Endometrial microvascular endothelial cells (primary cell): ENCODE data around the gene GLI3. TPM values are rescaled to one million over a fixed set of nuclear protein-coding genes. Genes with fewer than 3 reads are reported as not detected.

Source experiments
- in situ Hi-C: cut with HindIII; loops from 2 replicates; pipeline ENCODE4 v1.10.0; 2017; ENCODE audit warnings: low sequenced_read_pairs, low pct_unique_long_range_greater_than_20kb; ENCODE audit errors: inconsistent ontology term
- total RNA-seq: library from RNA; depleted of rRNA; stranded (reverse); fragments of >200 nt; gene quantifications from one replicate; pipeline ENCODE4 v1.2.3, GENCODE V29; 2015; ENCODE audit errors: inconsistent ontology term

Gene GLI3
- total RNA-seq, 1 donor from 2014 or later, result 3.3 TPM

GRCh38 chr7:42159130-42159529, 77.9 kb downstream of the GLI3 start:
- in situ Hi-C loops, result no loop called here

- in situ Hi-C loops, result no loop called here
Measured at GRCh38 chr7:42156967-42157721, 79.9 kb downstream of the GLI3 start.

DNA sequence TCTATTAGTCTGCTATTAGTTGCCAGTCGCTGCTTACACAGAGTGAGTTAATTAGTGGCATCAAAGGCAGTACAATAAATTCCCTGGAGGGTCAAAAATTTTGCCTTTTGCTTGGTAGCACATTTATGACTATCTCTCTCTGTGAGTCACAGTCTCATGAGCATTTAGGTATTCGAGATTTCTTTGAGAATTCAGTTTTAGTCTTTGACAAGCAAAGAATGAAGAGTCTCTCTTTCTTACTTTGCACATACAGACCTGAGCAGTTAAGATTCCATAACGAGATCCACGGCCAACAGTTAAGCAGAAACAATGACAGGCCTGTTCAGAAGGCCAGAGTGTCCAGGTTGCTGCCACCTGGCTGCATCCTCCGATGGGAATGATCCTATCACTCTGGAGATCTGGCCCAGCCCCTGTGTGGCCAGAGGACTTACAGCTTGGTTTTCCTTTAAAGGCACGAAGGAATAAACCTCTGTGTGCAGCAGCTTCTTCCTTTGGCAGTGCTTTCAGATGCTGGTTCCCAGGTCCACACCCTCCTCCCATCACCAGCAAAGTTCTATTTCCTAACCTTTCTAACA, 80.6 kb downstream of the GLI3 start:
- in situ Hi-C loops, result no loop called here

DNA sequence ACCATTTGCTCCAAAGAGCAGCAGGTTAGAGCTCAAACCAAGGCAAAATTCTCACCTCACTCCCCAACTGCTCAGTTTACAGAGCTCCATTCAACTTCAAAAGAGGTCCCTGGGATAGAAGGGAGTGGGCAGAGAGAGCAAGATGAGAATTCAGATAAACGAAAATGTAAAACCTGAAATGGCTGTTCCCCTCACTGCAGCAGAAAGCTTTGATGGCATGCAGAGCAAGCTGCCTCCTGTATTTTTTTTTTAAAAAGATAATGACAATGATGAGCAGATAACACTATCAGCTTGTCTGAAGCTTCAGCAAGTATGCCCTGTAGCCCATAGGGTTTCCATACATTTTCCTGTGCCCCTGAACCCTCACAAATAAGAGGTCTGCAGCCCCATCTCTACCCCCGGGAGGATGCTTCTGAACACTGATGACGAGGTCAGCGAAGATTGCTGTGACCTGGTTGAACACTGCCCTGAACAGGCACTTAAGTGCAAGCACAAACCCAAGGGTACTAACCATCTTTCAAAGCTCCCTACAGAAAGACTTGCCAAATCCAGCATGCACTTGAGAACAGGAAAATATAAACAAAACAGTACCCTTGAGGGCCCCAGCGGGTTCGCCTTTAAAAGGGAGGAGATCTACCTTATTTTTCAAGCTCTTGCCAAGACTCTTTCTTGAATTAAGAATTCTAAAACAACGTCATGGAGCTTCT, 81.3 kb downstream of the GLI3 start:
- in situ Hi-C loops, result no loop called here

DNA sequence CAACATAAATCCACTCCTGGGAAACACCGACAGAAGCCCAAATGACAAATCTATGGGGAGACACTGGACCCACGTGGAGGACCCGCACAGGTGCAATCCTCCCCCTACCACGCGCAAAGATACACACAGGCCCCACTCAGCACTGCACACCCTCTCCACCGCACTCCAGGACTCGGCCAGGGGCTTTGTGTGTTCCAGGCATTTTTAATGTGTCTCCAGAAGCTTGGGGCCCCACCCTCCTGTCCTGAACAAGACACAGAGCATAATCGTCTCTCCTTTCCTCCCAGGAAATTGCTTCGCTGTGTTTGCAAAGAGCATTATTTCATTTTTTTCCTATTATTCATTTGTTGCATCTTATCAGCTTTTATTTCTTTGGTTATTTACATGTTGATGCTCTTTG, 82.8 kb downstream of the GLI3 start:
- in situ Hi-C loops, result no loop called here

GRCh38 chr7:42152329-42153205, 84.4 kb downstream of the GLI3 start:
- in situ Hi-C loops, result no loop called here

DNA sequence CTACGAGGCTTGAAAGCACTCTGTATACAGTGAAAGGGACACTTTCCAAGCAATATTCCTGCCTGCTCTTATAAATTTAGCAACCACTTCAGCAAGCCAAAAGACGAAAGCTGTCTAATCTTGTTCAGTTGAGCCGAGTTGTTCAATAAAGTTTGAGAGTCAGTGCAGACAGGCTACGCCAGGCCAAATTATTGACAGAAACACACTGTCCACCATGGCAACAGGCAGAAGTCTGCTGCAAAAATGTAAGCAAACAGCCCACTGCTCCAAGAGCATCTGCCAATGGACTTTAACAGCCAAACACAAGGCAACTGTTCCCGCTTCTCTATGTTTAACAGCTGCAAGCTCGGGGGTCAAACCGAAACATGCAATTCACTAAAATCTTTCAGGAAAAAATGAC, 85.7 kb downstream of the GLI3 start:
- in situ Hi-C loops, result no loop called here

GRCh38 chr7:42145539-42145938, 91.5 kb downstream of the GLI3 start:
- in situ Hi-C loops, result no loop called here

- in situ Hi-C loops, result no loop called here
Measured at GRCh38 chr7:42144604-42145003, 92.4 kb downstream of the GLI3 start.

DNA sequence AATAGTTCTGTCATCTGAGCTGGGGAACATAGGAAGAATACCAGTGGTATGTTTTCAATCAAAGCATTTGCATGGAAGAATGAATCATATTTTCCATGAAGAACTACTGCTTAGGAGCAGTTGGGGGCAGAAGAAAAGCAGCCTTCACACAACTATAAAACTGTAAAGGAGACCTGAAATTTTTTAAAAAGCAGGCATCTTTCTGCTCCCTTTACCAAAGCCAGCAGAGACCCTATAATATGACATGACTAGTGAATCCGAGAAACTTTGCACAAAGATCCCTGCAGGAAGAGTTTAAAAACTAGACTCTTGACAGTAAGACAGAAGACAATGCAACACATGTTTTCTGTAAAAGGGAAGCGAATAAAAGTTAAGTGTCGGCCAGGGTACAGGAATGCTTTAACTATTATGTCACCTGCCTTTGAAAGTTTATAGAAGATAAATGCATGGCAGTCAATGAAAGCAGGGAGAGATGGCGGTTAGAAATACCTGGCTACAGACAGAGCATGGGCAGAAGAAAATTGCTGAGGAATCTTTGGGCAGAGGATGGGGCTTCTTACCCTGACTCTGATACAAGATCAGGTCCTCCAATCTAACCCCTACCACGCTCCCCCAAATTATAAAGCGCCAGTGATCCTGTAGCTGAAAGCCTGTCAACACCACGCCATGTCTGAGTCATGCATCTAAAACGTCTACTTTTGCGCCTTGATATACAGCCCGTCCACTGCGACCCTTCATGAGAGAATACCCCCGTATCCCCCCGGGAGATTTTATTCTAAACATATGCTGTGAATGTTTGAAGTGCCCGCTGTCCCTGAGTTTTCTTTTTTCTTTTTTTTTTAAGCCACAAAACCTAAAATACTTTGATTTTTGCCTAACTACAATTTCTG, 93.1 kb downstream of the GLI3 start:
- in situ Hi-C loops, result no loop called here

DNA sequence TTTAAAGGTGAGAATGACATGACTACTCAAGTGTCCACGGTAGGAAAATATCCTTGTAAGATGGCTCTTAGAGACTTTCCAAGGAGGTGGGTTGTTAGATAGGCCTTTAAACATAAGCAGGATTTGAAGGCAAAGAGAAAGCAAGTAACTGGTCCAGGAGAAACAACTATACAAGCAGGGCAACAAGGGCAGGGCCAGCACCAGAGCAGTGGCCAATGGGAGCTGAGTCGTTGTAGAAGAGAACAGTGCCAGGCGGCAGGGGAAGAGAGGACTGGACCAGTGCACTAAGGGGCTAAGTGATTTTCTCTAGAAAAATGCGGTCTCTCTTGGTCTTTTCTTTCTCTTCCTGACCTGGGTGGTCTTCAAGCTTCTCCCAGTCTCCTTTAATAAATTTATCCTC, 94.9 kb downstream of the GLI3 start:
- in situ Hi-C loops, result no loop called here

GRCh38 chr7:42139751-42140150, 97.3 kb downstream of the GLI3 start:
- in situ Hi-C loops, result no loop called here

GRCh38 chr7:42138691-42139090, 98.3 kb downstream of the GLI3 start:
- in situ Hi-C loops, result no loop called here

- in situ Hi-C loops, result no loop called here
Measured at GRCh38 chr7:42137941-42138340, 99.1 kb downstream of the GLI3 start.

DNA sequence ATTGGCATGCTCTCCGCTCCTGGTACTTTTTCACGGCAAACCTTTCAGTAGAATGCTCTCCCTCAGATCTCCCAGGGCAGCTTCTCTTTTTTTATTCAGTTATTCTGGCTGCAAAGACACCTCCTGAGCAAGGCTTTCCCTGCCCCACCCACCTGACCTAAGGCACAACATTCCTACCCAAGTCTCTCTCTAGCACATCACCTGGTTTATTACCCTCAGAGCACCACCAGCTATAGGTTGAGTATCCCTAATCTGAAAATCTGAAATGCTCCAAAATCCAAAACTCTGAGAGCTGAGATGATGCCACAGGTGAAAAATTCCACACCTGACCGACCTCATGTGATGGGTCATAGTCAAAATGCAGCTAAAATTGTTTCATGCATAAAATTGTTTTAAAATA, 99.6 kb downstream of the GLI3 start:
- in situ Hi-C loops, result no loop called here

- in situ Hi-C loops, result no loop called here
Measured at GRCh38 chr7:42135728-42136127, 101.3 kb downstream of the GLI3 start.

DNA sequence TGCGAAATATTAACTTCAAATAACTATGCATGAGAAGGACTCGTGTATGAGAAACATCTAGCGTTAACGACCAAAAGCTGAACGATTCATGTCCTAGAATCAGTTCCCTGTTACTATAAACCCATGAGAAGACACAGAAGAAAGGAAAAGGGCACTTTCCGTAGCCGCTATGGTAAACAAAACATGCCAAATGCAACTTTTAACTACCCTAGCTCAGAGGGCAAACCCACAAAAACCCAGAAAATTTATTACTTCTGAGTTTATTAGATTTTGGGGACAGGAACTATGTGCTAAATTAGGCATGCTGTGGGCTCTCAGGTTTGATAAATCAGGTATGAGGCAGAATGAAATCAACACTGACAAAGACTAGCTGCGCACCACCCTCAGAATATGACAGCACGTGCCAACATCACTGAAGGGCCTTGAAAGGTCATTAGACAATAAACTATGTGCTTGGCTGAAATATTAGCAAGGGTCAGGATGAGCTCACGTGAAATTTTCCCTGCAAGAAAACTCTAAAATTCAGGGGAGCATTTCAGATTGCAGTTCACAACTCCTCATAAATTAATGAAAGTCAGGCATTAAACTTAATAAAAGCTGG, 102.6 kb downstream of the GLI3 start:
- in situ Hi-C loops, result no loop called here

DNA sequence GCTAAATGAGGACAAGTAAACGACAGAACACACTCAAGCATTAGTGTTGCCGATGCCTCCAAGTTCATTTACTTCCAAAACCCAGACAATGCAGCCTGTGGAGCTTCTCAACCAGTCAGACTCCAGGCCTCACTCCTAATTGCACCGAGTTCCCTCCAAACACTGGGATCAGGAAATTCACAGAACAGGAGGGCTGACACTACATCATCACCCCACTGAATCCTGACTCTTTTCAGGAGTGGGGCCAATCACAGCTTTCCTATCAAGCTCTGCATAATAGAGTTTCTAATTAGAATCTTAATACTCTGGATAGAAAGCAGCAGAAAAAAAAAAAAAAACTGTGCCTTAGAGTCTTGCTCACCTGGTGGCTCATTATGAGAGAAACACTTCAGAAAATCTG, 103.7 kb downstream of the GLI3 start:
- in situ Hi-C loops, result no loop called here
